MM.1S (cell line): ENCODE results near the gene SCMH1.

Source experiments
- DNase-seq: peaks from one replicate; pipeline ENCODE4 v3.0.0-alpha.2; 2015
- H2AFZ ChIP-seq: fragments of 300-600 bp; sonication (generic); 2 replicates; pipeline ENCODE4 v1.6.0; 2016; ENCODE audit warnings: antibody characterized with exemption, low read length
- H3F3A ChIP-seq: fragments of 300-600 bp; sonication (generic); 2 replicates; pipeline ENCODE4 v1.6.1; 2016; ENCODE audit warnings: mild to moderate bottlenecking, antibody characterized with exemption, low read length, moderate library complexity, mixed read lengths; ENCODE audit not compliant: insufficient read depth
- H3K27ac ChIP-seq: fragments of 300-600 bp; sonication (generic); 2 replicates; pipeline ENCODE4 v1.5.1; 2016; ENCODE audit warnings: mild to moderate bottlenecking, low read length
- H3K27me3 ChIP-seq: fragments of 300-600 bp; sonication (generic); replicated peaks from 2 replicates; pipeline ENCODE4 v1.6.0; 2016; ENCODE audit warnings: low read length; ENCODE audit not compliant: insufficient read depth
- H3K36me3 ChIP-seq: fragments of 300-600 bp; sonication (generic); replicated peaks from 2 replicates; pipeline ENCODE4 v1.6.1; 2016; ENCODE audit warnings: mild to moderate bottlenecking, low read length, mixed read lengths; ENCODE audit not compliant: insufficient read depth
- H3K4me1 ChIP-seq: fragments of 300-600 bp; sonication (generic); 2 replicates; pipeline ENCODE4 v1.6.1; 2016; ENCODE audit warnings: low read length, mixed read lengths
- H3K4me2 ChIP-seq: fragments of 300-600 bp; sonication (generic); 2 replicates; pipeline ENCODE4 v1.6.0; 2016; ENCODE audit warnings: low read depth, low read length
- H3K4me3 ChIP-seq: fragments of 300-600 bp; sonication (generic); 2 replicates; pipeline ENCODE4 v1.5.1; 2016; ENCODE audit warnings: low read length, mixed read lengths
- H3K79me2 ChIP-seq: fragments of 300-600 bp; sonication (generic); 2 replicates; pipeline ENCODE4 v1.6.1; 2016; ENCODE audit warnings: mixed run types, low read length, mixed read lengths
- H3K9ac ChIP-seq: fragments of 300-600 bp; sonication (generic); 2 replicates; pipeline ENCODE4 v1.6.1; 2016; ENCODE audit warnings: low read length, mixed read lengths
- H3K9me2 ChIP-seq: fragments of 300-600 bp; sonication (generic); replicated peaks from 2 replicates; pipeline ENCODE4 v1.6.1; 2016; ENCODE audit warnings: mild to moderate bottlenecking, low read length, mixed read lengths; ENCODE audit not compliant: insufficient read depth
- H3K9me3 ChIP-seq: fragments of 300-600 bp; sonication (generic); replicated peaks from 2 replicates; pipeline ENCODE4 v1.6.1; 2016; ENCODE audit warnings: mild to moderate bottlenecking, low read length, mixed read lengths; ENCODE audit not compliant: insufficient read depth
- H4K20me1 ChIP-seq: fragments of 300-600 bp; sonication (generic); 2 replicates; pipeline ENCODE4 v1.6.1; 2016; ENCODE audit warnings: mild to moderate bottlenecking, low read length, moderate library complexity, mixed read lengths; ENCODE audit not compliant: insufficient read depth
- CTCF ChIP-seq: fragments of 300-600 bp; sonication (generic); IDR thresholded peaks from 2 replicates; pipeline ENCODE4 v1.5.1; 2016; ENCODE audit warnings: antibody characterized with exemption, low read length, mixed read lengths
- EZH2 ChIP-seq: fragments of 300-600 bp; sonication (generic); optimal IDR thresholded peaks from 2 replicates; pipeline ENCODE3; 2017; ENCODE audit warnings: low read depth, mild to moderate bottlenecking, antibody characterized with exemption, low read length, mixed read lengths
- EZH2phosphoT487 ChIP-seq: fragments of 300-600 bp; sonication (generic); IDR thresholded peaks from 2 replicates; pipeline ENCODE4 v1.6.1; 2018; ENCODE audit warnings: antibody characterized with exemption, low read length

SCMH1 gene

GRCh38 chr1:41242342-41243078, 404 bp upstream of the SCMH1 start:
- peaks cover 42% of the 10 kb centered on the region for H3K4me1 ChIP-seq
- peak overlapping the region; percentile 86 for H3K9ac ChIP-seq
- no peaks in the 10 kb centered on the region for H3K27me3 ChIP-seq
- H3K27ac ChIP-seq, result peak overlapping the region; percentile 61
- H4K20me1 ChIP-seq, result no peaks in the 10 kb centered on the region
- peak overlapping the region; percentile 91 for H3K4me2 ChIP-seq
- peak overlapping the region; percentile 70 for H3K4me3 ChIP-seq
- peaks cover 49% of the 10 kb centered on the region for H3K79me2 ChIP-seq
- no peaks in the 10 kb centered on the region for H3K9me3 ChIP-seq
- H3K36me3 ChIP-seq, result no peaks in the 10 kb centered on the region
- H3K9me2 ChIP-seq, result no peaks in the 10 kb centered on the region
- peaks cover 18% of the 10 kb centered on the region for H3F3A ChIP-seq
- no peak for TF ChIP-seq CTCF
- no peak for TF ChIP-seq EZH2
- no peak for TF ChIP-seq EZH2phosphoT487
- peak; percentile 42 for DNase-seq
- H2AFZ ChIP-seq, result peak overlapping the region; percentile 93

- no peaks in the 10 kb centered on the region for H3K9me3 ChIP-seq
- no peak for TF ChIP-seq CTCF
- TF ChIP-seq EZH2, result no peak
- TF ChIP-seq EZH2phosphoT487, result no peak
These were observed 755 bp downstream of the SCMH1 start for GRCh38 chr1:41241354-41241748.

GRCh38 chr1:41240781-41241353, 1.2 kb downstream of the SCMH1 start:
- H3K27me3 ChIP-seq, result no peaks in the 10 kb centered on the region
- H3K36me3 ChIP-seq, result no peaks in the 10 kb centered on the region
- H3K79me2 ChIP-seq, result peaks cover 65% of the 10 kb centered on the region
- no peaks in the 10 kb centered on the region for H4K20me1 ChIP-seq
- no peak for TF ChIP-seq EZH2phosphoT487
- H3K9ac ChIP-seq, result peak overlapping the region; percentile 75
- H3K4me2 ChIP-seq, result peak overlapping the region; percentile 94
- peak; percentile 15 for DNase-seq
- H2AFZ ChIP-seq, result peak overlapping the region; percentile 62
- H3K27ac ChIP-seq, result peak overlapping the region; percentile 58; the same call in 1 of the 2 replicates
- no peaks in the 10 kb centered on the region for H3K9me3 ChIP-seq
- H3F3A ChIP-seq, result peaks cover 18% of the 10 kb centered on the region
- H3K4me1 ChIP-seq, result peaks cover 35% of the 10 kb centered on the region
- peak overlapping the region; percentile 64 for H3K4me3 ChIP-seq
- H3K9me2 ChIP-seq, result no peaks in the 10 kb centered on the region

More at GRCh38 chr1:41241354-41241748, 755 bp downstream of the SCMH1 start:
- peak; percentile 86 for DNase-seq
- no peaks in the 10 kb centered on the region for H3K9me2 ChIP-seq
- peak overlapping the region; percentile 64 for H3K4me3 ChIP-seq
- peak overlapping the region; percentile 62 for H2AFZ ChIP-seq
- H3K27me3 ChIP-seq, result no peaks in the 10 kb centered on the region
- H3K27ac ChIP-seq, result peak overlapping the region; percentile 58; the same call in 1 of the 2 replicates
- H4K20me1 ChIP-seq, result no peaks in the 10 kb centered on the region
- H3F3A ChIP-seq, result peaks cover 18% of the 10 kb centered on the region
- H3K9ac ChIP-seq, result peak overlapping the region; percentile 75
- peaks cover 40% of the 10 kb centered on the region for H3K4me1 ChIP-seq
- peak overlapping the region; percentile 94 for H3K4me2 ChIP-seq
- no peaks in the 10 kb centered on the region for H3K36me3 ChIP-seq
- peaks cover 61% of the 10 kb centered on the region for H3K79me2 ChIP-seq
